Glomerular visceral epithelial cell (primary cell): Measurements from ENCODE around the gene RINT1.
"Not testable (repeated sequence)": the region's sequence is repeated elsewhere in the genome, so short reads cannot be mapped to it uniquely, and the experiment has no call there.

Experiments used
- DNase-seq: peaks from one replicate; pipeline ENCODE4 v3.0.0-alpha.2; 2016; ENCODE audit errors: extremely low spot score

The RINT1 gene

DNA sequence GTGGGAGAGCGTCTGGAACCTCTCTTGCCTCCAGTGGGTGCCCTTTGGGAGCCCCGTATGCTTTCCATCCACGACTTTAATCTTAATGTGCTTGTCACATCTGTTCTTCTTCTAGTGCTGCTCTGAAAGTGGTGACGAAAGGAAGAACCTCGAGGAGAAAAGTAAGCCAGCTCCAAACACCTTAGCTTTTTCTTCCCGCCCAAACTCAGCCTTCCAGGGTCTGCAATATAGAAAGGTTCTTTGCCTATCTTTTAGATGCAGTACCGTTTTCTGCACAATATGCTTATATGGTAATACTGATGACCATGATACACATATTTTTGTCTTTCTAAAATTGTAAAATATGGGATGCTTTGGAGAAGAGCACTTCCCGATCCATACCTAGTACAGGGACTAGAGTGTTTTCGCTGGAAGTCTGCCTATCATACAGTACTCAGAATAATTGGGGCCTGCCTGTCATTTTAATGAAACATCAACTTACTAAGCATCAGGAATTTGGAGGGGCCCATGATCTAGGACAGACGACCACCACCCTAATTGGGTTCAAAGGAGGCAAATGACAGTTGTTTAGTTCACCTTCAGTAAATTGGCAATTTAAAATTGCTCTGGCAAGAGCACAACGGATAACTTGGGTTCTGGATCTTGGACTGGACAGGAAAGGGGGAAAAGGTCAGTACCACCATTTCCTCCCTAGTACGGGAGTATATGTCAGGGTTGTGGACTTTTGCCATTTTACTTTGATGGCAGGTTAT lies 884 bp downstream of the RINT1 start:
- no peak for DNase-seq

DNA sequence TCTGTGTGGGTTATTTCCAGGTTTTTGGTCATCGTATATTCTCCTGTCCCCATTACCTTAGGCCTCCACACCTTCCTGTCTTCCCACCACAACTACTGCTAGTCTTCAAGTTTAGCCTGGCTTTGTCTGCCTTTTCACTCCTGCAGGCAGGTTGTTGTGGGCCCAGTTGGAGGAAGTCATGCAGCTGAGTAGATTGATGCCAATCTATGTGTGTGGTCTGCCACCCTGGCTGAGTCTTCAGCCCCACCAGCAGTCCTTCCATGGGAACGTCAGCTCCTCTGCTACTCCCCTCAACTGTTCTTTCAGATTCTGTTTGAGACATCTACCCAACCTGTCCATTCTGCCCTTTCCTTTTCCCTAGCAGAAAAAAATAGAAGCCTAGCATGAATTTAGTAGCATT lies 6.3 kb downstream of the RINT1 start:
- DNase-seq, result no peak

- DNase-seq, result no peak
Observed at GRCh38 chr7:105559926-105560325, 27.9 kb downstream of the RINT1 start.

- no peak for DNase-seq
Observed at GRCh38 chr7:105565190-105565589, 33.2 kb downstream of the RINT1 start.

- DNase-seq, result no peak
Observed at GRCh38 chr7:105567024-105567423, 35.0 kb downstream of the RINT1 start.

DNA sequence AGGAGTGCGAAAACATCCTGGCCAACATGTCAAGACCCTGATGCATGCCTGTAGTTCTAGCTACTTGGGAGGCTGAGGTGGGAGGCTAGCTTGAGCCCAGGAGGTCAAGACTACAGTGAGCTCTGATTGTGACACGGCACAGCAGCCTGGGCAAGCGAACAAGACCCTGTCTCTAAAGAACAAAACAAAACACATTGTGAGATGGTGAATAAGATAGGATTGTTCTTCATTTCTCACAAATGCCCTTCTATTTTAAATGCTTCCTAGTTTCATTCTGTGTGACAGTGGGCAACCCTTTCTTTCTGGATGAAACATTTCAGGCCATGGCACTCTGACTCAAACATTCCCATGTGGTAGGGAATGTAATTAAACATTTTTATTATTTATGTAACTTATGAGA lies 35.8 kb downstream of the RINT1 start:
- DNase-seq, result no peak

DNA sequence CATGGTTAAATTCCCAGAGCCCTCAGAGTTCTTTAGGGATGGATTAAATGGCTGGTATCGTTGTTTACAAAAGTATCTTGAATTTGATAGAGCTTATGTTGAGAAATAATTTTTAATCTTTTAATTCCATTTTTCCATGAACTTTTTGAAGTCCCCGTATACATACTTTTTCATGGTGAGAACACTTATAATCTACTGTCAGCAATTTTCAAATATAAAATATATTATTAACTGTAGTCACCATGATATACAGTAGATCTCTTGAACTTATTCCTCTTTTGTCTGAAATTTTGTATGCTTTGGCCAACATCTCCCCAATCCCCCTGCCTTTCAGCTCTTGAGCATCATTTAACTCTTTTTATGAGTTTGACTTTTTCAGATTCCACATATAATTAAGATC lies 39.9 kb downstream of the RINT1 start:
- DNase-seq, result no peak

DNA sequence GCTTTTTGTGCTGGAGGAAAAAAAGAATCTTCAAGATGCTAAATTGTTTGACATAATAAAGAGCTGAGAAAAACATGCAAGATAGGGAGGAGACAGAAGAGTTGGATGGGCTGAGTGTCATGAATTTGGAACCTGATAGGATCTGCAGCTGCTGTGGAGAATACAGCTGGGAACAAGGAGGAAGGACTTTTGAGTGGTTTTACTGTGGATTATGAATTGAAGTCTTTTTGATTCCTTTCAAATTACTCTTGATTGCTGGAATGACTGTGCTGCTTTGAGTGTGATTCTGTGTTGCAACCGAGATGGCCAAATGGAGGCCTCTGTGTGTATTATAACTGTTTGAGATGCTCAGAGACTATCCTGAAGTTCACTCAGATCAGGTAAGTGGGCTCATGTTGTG lies 45.2 kb downstream of the RINT1 start:
- DNase-seq, result no peak

DNA sequence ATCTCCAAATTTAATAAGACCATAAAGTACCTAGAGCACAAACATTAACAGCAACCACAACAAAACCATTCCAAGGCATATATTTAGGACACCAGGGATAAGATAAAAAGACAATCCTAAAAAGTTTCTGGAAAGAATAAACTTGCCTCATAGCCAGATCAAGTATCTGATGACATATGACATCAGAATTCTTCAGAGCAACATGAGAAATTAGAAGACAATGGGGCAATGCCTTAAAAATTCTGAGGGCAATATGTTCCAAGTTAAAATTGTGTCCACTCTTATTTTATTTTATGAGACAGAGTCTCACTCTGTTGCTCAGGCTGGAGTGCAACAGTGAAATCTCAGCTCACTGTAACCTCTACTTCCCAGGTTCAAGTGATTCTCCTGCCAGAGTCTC lies 46.5 kb downstream of the RINT1 start:
- DNase-seq, result no peak

DNA sequence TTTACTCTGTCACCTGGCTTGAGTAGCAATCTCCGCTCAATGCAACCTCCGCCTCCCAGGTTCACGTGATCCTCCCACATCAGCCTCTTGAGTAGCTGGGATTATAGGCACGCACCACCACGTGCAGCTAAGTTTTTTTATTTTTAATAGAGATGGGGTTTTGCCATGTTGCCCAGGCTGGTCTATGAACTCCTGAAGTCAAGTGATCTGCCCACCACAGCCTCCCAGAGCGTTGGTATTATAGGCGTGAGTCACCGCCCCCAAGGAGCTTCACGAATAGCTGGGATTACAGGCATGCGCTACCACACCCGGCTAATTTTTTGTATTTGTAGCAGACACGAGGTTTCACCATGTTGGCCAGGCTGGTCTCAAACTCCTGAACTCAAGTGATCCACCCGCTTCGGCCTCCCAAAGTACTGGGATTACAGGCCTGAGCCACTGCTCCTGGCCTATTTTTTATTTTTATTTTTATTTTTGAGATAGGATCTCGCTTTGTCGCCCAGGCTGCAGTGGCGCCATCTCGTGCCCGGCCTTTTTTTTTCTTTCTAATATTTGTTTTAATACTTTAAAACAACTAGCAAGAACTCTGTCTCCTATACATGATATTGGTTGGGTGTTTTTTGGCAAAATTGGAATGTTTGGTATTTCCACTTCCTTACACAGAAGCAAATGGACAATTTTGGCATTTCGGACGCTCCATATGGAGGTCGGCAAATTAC lies 48.2 kb downstream of the RINT1 start:
- peak; percentile 45 for DNase-seq

DNA sequence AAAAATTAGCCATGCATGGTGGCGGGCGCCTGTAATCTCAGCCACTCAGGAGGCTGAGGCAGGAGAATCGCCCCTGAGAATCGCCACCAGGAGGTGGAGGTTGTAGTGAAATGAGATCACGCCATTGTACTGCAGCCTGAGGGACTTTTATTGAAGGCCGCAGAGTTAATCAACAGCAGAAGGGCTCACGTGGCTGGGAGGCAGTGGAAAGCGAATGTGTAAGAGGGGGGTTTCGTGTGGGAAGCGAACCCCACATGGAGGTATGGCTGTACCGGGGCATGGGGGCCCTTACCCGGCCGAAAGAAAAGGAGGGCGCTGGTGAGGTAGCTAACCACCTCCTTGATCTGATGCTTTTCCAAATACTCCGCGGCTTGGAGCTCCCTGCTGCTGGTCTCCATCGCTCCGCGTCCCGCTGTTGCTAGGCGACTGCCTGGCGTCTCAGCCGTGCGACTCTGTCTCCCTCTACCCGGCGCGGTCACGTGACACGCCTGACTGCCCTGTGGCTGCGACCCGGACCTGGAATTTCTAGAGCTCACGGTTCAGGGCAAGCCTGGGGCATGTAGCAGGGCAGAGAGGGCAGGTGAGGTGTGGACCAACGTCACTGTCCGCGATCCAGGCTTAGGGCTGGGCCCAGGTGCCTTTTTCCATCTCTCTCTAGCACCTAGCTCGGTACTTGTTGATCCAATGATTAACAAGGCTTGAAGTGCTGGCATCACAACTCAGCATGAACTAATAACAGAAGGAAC lies 49.2 kb downstream of the RINT1 start, which contains the start of gene EFCAB10:
EFCAB10 (minus strand) TSS at position 428 of the 746 bp plus-strand sequence; CDS start at position 398, 30 bp downstream.
- DNase-seq, result peak; percentile 86

DNA sequence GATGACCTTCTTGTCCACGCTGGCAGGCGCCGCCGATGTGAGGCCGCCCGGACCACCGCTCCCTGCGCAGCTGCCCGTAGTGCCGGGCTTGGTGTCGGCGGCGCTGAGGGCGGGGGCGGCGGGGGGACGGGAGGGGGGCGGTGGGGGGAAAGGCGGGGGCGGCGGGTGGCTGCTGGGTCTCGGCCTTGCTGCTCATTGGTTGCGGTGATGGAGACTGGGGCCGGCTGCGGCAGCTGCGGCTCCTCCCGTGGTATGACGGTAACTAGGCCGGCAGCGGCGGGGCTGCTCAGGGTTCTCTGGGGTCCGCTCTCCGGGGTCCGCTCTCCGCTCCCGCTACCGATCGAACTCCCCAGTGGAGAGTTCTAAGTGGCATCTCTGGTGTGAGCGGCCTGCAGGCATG lies 51.1 kb downstream of the RINT1 start:
- no peak for DNase-seq

DNA sequence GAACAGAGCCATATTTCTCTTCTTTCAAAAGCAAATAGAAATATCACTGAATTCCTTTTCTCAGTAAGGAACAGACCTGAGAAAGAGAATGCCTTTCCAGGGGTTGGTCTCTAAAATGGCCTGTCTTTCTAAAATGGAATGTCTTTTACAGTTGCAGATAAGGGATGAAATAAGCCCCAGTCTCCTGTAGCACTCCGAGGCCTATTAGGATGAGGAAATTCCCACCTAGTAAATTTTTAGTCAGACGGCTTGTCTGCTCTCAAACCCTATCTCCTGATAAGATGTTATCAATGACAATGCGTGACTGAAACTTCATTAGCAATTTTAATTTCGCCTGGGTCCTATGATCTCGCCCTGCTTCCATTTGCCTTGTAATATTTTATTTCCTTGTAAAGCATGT lies 52.2 kb downstream of the RINT1 start:
- no peak for DNase-seq

- no peak for DNase-seq
Observed at GRCh38 chr7:105585850-105586500, 54.0 kb downstream of the RINT1 start.

GRCh38 chr7:105587909-105588635 lies 56.1 kb downstream of the RINT1 start:
- peak; percentile 3 for DNase-seq

- DNase-seq, result peak; percentile 79
Observed at GRCh38 chr7:105589356-105590077, 57.5 kb downstream of the RINT1 start.

GRCh38 chr7:105590793-105591192 lies 58.8 kb downstream of the RINT1 start:
- no peak for DNase-seq

DNA sequence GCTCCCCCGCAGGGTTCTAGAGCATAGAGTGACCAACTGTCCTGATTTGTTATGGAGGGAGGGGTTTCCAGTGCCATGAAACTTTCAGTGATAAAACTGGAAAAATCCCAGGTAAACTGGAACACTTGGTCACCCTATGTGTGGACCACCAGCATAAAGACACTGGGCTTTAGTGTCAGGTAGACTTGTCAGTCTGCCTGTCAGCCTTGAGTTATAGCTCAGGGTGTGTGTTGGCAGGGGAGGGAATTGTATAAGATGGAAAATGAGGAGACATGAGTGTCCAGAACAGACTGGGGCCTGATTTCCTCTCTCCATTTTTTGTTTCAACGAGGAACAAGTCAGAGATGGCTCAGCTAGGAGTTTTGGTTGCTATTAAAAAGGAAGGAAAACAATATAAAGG lies 59.5 kb downstream of the RINT1 start:
- no peak for DNase-seq

DNA sequence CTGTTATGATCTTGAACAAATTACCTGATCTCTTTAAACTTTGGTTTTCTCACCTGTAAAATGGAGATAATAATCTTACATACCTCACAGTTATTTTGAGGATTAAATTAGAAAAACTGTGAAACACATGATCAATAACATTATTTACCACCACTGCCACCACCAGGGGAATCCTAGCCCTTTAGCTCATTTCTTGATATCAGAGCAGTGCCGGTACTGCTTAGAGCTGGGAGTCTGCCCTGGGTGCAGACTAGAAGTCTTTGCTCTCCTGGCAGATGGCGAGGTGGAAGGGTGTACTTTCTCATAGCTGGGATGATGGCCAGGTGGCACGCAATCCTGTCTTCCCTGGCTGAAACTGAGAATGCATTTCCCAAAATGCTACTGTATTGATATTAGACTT lies 62.0 kb downstream of the RINT1 start:
- no peak for DNase-seq

- DNase-seq, result no peak
Observed at GRCh38 chr7:105596866-105597265, 64.9 kb downstream of the RINT1 start.

DNA sequence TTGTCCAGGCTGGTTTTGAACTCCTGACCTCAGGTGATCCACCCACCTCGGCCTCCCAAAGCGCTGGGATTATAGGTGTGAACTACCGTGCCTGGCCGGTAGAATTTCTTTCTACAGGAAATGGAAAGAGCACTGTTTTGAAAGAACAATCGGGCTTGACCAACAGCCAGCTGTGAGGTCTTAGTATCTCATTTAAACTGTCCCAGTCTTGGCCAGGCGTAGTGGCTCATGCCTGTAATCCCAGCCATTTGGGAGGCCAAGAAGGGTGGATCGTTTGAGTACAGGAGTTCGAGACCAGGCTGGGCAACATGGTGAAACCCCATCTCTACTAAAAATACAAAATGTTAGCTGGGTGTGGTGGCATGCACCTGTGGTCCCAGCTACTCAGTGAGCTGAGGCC lies 67.1 kb downstream of the RINT1 start:
- DNase-seq, result not testable (repeated sequence)
